NCI-H2171 (cell line): ENCODE results near the gene TMEM244.
"Not testable (repeated sequence)": the region's sequence is repeated elsewhere in the genome, so short reads cannot be mapped to it uniquely, and the experiment has no call there.

Source experiments
- DNase-seq: peaks from one replicate; lab custom pipeline; 2025; lab: John Stamatoyannopoulos, UW

TMEM244 gene, protein sequence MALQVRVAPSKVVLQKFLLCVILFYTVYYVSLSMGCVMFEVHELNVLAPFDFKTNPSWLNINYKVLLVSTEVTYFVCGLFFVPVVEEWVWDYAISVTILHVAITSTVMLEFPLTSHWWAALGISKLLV

DNA sequence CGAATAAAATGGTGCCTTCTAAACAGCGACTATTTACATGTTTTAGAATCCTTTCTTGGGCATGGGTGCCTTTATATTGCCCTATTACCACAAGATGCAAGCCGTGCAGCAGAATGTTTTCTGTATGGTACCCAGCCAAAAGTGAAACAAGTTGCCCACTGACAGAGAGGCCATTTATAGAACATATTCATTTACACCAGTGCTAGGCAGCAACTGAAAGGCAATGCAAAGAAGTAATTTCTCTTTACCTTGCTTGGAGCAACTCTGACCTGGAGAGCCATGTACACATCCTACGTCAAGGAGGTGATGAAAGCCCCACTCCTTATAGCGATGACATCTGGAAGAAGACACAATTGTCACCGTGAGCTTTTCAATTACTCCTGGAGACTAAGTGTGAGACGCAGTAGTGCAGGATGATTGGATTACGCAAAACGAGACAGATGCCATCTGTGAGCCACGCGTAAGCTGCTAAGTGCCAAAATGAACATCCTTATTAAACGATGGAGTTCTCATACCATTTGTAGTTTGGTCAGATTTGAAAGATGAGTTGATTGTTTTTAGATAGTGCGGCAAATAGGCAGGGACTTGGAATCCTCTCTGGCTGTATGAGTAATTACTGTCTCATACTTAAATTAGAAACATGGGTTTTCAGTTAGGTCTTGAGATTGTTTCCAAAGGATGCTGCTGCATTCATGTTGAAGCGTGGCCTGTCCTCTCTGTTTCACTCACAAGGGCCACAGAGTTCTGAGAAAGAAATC is at the start of gene TMEM244:
TSS of gene TMEM244 (minus strand) at position 408 of the 758 bp plus-strand sequence. CDS start at position 281, 127 bp downstream.
- no peak for DNase-seq

DNA sequence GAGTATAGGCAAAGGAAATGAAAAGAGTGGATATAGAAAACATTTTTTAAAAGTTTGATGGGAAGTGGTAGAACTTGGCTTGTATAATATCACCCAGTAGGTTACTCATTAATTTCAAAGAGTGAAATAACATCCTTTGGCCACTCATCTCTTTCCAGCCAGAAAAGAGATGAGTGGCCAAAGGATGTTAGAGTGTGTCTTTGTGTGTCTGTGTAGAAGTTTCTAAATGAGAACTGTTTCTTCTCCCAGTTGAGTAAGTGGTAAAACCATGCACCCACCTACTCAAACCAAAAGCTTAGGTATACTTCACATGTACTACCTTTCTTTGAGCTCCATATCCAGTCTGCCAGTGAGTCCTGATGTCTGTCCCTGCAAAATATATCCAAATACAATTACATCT is 47.7 kb upstream of the TMEM244 start:
- no peak for DNase-seq

DNA sequence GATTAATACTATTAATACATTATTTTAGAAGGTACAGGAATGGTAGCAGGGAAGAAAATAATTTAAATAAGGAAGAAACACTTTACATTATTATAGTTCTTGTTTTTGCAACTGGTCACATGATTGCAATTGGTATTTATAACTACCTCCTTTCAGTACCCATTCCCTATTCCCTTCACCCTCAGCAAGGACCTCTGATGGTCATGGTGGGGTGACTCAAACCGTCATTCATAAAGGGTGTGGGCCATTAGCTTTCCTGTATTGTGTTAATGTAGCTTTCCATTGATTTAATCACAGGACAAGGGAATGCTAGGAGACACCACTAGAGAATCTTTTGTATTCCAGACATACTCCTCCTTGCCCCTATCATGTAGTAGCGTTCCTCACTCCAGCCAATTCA is 47.2 kb upstream of the TMEM244 start:
- DNase-seq: no peak

DNA sequence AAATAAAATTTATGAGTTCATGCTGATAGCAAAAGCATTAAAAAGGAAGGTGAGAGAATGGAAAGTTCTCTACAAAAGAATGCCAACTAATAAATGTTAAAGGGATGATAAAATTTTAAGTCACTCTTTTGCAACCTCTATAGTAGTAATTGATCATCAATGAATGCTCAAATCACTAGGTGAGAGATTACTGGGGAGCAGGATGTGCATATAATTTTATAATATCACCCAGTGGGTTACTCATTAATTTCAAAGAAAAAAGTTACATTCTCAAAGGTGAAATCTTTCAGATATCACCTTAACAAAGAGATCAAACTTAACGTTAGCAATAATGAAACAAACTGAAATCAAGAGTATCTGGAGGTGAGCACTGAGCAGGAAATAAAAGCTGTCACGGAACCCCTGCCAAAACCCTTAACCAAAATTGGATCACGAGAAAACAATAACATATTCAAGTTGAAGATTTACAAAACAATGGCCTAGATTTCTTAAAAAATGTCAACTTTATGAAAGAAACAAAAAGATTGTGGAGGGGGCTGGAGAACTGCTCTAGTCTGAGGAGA is 45.5 kb upstream of the TMEM244 start:
- no peak for DNase-seq

DNA sequence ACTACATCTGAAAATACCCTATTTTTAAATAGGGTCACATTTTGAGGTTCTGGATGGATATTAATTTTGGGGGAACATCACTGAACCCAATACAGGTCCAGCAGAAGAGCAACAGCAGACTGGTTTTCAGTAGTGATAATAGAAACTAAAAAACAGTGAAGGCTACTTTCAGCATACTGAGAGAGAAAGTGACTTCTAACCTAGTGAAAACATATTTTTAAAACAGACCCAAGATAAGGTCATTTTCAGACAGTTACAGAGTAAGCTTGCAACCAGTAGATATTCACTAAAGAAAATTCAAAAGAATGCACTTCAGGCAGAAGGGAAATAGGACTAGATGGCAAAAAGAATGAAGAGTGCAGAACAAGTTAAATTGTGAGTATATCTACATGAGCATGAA is 42.0 kb upstream of the TMEM244 start:
- no peak for DNase-seq

DNA sequence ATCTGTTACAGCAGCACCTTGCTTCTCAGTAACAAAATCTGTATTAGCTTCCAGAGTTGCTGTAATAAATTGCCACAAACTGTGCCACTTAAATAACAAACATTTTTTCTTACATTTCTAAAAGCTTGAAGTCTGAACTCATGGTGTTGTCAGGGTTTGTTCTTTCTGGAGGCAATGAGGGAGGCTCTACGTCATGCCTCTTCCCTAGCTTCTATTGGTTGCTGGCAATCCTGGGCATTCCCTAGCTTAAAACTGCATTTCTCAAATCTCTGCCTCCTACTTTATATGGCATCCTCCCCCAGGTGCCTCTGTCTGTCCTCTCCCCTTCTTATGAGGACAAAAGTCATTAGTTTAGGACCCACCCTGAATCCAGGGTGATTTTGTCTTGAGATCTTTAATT is 41.6 kb upstream of the TMEM244 start:
- no peak for DNase-seq

DNA sequence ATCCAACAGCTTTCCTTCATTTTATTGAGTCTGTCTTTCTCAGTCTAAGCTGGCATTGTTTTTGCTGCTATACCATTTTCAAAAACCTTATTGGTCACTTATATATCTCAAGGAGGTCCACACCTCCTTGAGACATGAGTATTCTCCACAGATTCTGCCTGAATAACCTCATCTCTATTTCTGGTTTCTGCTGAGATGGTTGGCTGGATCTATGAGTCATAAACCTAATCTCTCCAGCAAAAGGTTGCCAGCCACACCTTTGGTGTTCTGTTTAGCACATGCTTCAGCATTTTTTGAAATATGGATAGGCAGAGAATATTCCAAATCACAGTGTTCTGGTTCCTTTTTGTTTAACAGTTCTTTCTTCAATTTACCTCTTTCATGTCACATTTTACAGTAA is 40.8 kb upstream of the TMEM244 start:
- DNase-seq: no peak

DNA sequence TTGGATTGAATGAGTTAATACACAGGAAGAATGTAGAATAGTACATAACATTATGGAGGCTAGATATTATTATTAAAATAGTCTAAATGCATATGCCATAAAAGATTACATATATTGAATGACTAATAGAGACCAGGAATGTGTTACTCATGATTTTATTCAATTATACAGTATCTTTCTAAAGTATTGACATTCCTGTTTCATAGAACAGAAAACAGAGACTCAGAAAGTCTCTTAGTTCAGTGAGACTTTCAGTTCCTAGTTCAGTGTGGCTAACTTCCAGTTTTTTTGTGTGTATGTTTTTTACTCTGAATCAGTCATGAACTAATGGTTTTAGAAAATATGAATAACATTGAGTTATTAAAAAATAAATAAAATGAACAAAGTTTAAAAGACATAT is 34.6 kb upstream of the TMEM244 start:
- no peak for DNase-seq

DNA sequence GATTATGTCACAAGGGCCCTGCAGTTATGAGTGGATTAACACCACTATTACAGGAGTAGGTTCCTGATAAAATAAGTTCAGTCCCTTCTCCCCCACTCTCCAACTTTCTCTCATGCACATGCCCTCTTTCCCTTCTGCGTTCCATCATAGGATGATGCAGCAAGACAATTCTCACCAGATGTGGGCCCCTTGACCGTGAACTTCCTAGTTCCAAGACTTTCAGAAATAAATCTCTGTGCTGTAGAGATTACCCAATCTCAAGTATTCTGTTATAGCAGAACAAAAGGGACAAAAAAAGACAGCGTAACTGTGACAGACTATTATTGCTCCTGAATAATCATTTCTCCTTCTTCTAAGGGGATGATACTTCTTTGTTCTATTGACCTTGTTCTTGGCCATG is 33.8 kb upstream of the TMEM244 start:
- no peak for DNase-seq

DNA sequence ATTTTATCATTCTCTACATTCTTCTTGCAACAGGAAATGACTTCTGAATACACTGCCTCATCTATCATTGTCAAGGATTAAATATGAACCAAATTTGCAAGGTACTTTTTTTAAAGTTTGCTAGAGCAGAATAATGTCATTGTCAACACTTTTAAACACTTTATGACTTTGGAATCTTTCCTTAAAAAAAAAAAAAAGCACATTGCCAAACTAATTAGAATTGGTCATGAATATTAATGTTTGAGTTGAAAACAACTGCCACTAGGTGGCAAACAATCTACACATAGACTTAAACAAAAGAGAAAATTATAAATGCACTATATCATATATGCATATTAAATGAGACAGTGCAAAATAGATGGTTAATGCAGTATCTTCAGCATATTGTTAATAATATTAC is 32.5 kb upstream of the TMEM244 start:
- no peak for DNase-seq

DNA sequence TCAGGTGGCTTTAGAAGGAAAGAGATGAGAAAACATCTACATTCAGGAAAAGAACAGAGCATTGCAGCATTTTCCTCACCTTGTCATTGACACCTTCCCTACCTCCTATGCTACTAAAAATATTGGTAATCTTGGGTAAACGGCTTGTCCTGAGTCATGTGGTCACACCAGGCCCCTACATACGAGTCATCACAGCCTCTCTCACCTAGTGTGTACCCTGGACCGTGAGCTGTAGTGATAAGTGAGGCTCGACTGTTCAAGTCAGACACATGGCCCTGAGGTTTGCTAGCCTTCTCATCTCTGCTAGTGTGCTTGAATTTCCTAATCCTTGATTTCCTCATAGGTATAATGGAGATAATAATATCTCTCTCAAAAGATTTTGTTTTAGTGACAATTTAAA is 29.6 kb upstream of the TMEM244 start:
- DNase-seq: no peak

DNA sequence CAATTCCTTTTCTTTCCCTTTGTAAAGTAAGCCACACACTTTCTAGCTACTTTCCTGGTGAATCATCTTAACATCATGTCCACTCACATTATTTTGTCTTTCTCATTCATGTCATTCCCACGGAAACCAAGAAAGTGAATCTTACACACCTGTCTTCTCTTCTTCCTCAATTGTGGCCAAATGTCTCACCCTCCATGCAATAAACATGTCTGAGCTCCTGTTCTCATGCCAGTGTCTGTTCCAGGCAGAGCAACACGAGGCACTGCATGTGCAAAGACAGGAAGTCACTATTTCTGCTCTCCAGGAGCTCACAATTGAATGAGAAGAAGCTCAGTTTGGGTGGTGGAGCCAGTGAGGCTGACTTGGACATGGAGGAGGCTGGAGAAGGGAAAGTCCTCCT is 29.0 kb upstream of the TMEM244 start:
- DNase-seq: no peak

DNA sequence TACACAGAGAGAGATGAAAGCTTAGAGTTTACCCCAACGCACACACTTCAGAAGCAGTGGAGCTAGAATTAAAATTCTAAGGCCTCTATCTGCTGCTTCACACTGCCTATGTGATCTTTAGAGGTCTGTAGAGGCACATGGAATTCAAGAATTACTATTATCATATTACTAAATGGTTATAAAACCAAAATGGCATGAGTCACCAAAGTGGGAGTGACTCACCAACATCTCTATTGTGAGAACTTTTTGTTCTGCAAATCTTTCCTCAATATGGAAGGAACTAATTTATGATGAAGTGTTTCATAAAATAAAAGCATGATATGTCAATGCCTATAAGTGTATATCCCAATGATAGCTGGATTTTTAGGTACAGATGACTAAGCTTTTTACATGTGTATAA is 28.5 kb upstream of the TMEM244 start:
- no peak for DNase-seq

DNA sequence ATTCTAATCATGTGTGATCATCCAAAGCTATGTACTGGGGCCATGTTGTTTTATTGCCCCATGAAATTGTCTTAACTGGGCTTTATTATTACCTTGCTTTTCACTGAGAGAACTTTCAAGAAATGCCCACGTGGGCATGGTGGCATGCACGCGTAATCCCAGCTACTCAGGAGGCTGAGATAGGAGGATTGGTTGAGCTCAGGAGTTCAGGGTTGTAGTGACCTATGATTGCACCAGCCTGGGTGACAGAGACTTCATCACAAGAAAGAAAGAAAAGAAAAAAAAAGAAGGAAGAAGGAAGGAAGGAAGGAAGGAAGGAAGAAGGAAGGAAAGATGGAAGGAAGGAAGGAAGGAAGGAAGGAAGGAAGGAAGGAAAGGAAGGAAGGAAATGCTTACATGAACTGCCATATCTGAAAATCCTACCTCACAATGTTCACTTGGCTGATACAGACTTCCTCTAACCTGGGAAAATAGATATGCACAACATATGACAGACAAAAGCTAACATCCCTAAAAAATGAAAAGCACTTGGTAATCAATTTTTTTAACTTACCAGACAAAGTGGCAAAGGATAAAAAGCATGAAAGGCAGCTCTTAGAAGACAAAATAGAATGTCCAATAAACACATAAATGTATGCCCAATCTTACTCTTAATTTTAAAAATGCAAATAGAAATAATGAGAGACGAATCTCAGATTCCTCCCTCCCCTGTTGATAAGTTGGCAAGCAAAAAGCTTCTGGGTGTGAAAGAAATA is 25.5 kb upstream of the TMEM244 start:
- DNase-seq: no peak

DNA sequence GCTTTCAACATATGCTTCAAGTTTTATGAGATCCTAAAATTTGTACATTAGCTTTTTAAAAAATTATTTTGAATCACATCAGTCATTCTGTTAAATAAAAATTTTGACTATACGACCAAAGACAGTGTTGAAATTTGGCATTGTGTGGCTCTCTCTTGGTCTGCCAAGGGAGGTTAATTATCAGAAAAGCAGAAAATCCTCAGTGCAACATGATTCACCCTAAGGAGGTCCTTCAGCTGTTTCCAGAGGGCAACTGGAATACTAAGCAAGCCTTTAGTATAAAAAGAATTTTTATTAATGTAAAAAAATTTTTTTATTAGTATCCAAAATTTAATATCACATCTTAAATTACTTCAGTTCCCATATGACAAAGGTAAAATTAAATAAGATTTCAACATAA is 23.1 kb upstream of the TMEM244 start:
- no peak for DNase-seq

DNA sequence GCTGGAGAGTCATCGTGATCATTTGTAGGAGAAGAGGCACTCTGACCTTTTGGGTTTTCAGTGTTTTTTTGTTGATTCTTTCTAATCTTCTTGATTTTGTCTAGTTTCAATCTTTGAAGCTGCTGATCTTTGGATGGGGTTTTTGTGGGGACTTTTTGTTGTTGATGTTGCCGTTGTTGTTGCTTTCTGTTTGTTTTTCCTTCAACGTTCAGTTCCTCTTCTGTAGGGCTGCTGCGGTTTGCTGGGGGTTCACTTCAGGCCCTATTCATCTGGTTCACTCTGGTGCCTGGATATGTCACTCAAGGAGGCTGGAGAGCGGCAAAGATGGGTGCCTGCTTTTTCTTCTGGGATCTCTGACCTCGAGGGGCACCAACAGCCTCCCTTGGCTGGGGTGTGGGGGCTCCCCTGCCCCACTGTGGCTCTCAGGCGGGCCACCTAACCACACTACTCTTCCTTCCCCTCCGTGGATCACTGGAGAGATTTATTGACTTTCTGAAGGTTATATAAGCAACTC is 21.5 kb upstream of the TMEM244 start:
- no peak for DNase-seq

DNA sequence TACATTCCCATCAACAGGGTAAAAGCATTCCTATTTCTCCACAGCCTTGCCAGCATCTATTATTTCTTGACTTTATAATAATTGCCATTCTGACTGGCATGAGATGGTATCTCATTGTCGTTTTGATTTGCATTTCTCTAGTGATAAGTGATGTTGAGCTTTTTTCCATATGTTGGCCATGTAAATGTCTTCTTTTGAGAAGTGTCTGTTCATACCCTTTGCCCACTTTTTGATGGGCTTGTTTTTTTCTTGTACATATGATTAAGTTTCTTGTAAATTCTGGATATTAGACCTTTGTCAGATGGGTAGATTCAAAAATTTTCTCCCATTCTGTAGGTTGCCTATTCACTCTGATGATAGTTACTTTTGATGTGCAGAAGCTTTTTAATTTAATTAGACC is 16.8 kb upstream of the TMEM244 start:
- not testable (repeated sequence) for DNase-seq

DNA sequence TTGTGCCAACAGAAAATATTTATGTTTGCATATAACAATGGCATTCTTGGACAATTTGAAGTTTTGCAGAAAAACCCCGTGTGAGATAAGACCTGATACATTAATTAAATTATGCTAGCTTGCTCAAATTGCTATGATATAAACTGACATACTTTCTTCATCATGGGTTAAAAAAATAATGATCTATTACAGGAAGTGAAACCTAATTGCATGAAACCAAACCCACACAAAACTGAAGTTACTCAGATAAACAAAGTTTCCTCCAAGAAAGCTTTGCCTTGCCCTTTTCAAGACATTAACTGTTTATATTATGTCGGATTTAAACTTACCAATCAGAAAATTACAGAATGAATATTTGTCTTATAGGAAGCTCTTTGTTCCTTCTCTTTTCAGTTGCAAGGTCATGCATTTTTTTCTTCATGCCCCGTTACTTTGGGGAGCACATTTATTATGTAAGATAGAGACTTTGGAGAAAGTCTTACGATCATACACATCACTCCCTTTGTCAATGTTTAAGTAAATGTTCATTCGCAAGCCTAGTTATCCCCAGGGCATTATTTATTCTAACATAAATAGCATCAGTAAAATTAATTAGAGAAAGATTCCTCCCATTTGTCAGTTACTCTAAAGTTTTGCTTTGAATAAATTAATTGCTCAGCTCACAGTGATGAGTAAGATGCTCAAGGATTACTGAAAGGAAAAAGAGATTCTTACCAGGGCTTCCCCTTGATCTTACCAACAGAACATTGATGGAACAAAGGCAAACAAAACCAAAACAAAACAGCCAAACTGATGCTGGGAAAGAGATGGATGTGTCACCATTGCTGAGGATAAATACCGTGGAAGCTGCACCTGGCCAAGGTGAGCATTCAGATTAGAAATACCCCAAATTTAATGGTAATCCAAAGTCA is 14.8 kb upstream of the TMEM244 start:
- no peak for DNase-seq

DNA sequence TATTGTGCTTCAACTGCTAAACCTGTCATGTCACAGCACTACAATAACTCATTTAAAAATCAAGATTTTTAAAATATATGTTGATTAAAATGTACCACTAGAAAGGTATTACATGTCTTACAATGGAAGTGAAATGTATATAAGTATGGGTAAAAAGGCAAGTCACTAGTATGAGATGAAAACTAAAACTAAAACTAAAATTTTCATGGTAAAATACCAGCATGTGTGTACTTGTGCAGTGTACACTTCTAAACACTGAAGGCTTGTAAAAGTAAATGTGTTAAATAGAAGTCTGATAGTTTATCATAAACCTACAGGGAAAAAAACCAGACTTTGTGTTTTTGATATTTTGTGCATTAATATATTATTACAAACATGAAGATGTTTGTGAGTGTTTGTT is 13.7 kb upstream of the TMEM244 start:
- no peak for DNase-seq

DNA sequence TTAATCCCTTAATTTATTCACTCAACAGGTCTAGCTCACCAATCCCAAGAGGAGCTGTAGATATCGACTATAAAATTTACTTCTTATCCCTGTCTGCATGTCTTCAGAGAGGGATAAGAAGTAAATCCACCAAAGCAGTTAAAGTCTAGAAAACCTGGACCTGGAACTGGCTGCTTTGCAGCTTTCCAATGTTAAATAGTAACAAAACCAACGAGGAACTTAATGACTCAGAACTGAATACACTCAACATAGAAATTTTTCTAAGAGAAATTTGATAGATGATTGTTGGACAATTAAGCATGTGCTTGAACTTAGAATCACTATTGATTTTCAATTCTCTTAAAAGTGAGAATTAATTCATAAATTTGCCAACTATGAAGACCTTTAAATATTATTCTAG is 11.5 kb upstream of the TMEM244 start:
- no peak for DNase-seq

DNA sequence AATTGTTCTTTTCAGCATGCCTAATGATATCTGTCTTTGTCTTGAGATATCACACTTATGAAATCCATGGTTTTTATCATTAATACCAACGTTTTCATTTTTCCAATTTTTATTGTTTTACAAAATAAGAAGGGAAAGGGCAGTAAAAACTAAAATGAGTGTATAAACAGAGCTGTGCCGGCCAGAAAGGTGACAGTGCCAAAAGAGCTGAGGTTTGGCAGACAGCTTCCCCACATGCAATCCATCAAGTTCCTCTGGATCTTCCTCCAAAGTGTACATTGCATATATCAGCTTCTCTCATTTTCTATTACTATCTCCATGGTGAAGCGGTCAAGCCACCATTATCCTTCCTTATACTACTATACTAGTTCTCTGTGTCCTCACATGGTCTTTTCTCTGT is 10.1 kb upstream of the TMEM244 start:
- DNase-seq: no peak

DNA sequence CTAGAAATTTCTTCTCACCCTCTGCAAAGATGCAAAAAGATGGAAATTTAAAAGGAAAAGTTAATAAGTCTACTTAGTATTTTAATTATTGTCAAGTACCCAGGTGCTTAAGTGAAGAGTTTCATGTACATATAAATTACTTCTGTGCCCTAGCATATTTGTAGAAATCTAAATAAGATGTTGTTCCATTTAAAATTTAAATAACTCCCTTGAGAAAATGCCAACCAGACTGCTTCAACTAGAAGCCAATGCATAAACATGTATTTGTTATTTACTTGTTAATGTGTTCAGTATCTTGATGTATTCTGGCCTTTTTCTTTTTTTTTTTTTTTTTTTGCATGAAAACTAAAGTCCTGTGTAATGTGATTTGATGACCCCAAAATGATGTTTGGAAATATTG is 6.3 kb upstream of the TMEM244 start:
- no peak for DNase-seq
